ENCODE data around the gene STK25.

- TF ChIP-seq POLR2A (IDR thresholded peaks at IDR 0.05; ENCODE audit: low read length) (no peak), GATA1 (IDR thresholded peaks at IDR 0.05; ENCODE audit: low read depth, low read length) (no peak)
Measured at GRCh38 chr2:241514986-241515737, 6.8 kb upstream of the STK25 start.

All from erythroblast (primary cell).